HG03097 (cell line): Measurements from ENCODE around the gene CEACAM6.
"Not testable (repeated sequence)": the region's sequence is repeated elsewhere in the genome, so short reads cannot be mapped to it uniquely, and the experiment has no call there.

Source experiments
- ATAC-seq: cut with Tn5 transposase; IDR thresholded peaks from one replicate; pipeline ENCODE4 v1.9.1; 2021; ENCODE audit not compliant: unreplicated experiment, low FRiP score

Gene CEACAM6

DNA sequence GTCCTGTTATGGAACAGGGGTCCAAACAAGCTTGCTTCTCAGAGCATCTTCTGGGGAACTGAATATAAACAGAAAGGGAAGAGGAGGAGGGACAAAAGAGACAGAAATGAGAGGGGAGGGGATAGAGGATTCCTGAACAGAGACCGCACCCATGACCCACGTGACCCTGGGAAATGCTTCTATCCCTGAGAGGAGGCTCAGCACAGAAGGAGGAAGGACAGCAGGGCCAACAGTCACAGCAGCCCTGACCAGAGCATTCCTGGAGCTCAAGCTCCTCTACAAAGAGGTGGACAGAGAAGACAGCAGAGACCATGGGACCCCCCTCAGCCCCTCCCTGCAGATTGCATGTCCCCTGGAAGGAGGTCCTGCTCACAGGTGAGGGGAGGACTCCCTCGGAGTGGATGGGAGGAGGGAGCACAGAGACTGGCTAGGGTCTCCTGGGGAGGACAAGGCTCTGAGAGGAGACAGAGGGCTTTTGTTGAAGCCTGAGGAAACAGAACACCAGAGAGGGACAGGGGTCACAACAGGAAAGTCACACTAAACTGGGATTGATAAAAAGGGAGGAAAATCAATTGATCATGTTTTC is at the start of gene CEACAM6:
TSS of gene CEACAM6 (plus strand) at position 203 of the 586 bp plus-strand sequence. CDS start at position 312, 109 bp downstream.
- ATAC-seq, result no peak

DNA sequence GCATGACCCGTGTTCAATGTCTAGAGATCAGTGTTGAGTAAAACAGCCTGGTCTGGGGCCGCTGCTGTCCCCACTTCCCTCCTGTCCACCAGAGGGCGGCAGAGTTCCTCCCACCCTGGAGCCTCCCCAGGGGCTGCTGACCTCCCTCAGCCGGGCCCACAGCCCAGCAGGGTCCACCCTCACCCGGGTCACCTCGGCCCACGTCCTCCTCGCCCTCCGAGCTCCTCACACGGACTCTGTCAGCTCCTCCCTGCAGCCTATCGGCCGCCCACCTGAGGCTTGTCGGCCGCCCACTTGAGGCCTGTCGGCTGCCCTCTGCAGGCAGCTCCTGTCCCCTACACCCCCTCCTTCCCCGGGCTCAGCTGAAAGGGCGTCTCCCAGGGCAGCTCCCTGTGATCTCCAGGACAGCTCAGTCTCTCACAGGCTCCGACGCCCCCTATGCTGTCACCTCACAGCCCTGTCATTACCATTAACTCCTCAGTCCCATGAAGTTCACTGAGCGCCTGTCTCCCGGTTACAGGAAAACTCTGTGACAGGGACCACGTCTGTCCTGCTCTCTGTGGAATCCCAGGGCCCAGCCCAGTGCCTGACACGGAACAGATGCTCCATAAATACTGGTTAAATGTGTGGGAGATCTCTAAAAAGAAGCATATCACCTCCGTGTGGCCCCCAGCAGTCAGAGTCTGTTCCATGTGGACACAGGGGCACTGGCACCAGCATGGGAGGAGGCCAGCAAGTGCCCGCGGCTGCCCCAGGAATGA is 48.4 kb upstream of the CEACAM6 start:
- ATAC-seq, result peak; percentile 65

DNA sequence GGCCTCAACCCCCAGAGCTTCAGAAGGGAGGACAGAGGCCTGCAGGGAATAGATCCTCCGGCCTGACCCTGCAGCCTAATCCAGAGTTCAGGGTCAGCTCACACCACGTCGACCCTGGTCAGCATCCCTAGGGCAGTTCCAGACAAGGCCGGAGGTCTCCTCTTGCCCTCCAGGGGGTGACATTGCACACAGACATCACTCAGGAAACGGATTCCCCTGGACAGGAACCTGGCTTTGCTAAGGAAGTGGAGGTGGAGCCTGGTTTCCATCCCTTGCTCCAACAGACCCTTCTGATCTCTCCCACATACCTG is 47.9 kb upstream of the CEACAM6 start:
- no peak for ATAC-seq

- ATAC-seq, result no peak
These were observed 47.4 kb upstream of the CEACAM6 start for GRCh38 chr19:41707871-41708371.

DNA sequence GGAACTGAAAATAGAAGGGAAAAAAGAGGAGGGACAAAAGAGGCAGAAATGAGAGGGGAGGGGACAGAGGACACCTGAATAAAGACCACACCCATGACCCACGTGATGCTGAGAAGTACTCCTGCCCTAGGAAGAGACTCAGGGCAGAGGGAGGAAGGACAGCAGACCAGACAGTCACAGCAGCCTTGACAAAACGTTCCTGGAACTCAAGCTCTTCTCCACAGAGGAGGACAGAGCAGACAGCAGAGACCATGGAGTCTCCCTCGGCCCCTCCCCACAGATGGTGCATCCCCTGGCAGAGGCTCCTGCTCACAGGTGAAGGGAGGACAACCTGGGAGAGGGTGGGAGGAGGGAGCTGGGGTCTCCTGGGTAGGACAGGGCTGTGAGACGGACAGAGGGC is 46.8 kb upstream of the CEACAM6 start, which contains the start of gene CEACAM5:
TSS of gene CEACAM5 (plus strand) at position 146 of the 400 bp plus-strand sequence. CDS start at position 252, 106 bp downstream.
- ATAC-seq, result no peak

- ATAC-seq, result not testable (repeated sequence)
These were observed 45.8 kb upstream of the CEACAM6 start for GRCh38 chr19:41709516-41709915.

DNA sequence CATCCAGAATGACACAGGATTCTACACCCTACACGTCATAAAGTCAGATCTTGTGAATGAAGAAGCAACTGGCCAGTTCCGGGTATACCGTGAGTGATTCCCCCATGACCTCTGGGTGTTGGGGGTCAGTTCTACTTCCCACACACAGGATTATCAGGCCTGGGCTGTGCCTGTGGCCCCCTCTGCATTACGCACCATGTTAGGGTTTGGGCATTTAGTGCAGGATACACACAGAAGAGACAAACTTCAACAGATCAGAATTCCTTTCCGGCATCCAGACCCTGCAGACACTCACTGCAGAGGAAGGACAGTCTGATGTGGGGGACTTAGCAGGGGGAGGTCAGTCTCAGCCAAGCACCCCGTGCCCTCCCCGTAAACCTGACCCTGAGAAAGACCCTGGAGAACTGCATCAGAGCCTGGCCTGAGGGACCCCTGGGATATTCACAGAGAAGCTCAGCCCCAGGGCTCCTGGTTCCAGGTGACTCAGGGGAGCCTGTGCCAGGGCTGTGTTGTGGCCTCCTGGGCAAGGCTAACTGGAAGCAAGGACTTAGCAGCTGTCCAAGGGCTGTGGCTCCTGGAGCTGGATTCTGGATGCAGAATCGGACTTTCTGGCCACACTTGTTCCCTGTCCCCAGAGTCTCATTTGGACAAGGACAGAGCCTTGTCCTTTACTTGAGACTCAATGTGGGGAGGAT is 45.2 kb upstream of the CEACAM6 start:
- ATAC-seq, result no peak

GRCh38 chr19:41711376-41712261 is 43.7 kb upstream of the CEACAM6 start:
- ATAC-seq, result no peak

DNA sequence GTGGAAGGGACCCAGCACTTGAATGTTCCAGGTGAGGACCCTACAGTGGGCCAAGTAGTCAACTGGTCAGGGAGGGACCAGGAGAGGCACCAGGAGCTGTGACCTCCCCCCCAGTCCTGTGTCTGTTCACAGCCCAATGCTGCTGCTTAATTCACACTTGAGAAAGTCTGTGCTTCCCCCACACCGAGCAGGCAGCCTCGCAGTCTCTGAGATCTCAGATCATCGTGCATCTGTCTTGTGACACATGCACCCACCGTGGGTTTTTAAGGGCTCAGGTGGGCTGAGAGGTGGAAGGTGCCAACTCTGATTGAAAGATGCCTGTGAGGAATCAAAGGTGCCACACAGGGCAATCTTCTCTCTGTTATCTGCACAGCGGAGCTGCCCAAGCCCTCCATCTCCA is 40.7 kb upstream of the CEACAM6 start:
- ATAC-seq, result no peak

DNA sequence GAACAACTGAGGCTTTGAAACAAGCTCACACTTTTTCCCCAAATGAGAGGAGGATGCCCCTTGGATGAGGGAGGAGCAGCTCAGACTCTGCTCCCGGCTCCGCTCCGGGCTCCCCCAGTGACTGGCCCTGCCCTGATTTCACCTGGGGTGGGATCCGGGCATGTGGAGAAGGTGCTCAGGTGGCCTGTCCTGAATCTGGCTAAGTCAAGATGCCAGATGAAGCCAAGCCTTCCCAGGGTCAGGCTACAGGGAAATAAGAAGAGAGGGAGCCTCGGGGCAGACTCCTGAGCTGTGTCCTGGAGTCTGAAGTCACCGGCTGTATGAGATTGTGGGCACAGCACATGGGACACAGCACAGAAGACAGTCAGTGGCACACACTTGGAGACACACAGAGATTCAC is 36.6 kb upstream of the CEACAM6 start:
- ATAC-seq, result no peak

DNA sequence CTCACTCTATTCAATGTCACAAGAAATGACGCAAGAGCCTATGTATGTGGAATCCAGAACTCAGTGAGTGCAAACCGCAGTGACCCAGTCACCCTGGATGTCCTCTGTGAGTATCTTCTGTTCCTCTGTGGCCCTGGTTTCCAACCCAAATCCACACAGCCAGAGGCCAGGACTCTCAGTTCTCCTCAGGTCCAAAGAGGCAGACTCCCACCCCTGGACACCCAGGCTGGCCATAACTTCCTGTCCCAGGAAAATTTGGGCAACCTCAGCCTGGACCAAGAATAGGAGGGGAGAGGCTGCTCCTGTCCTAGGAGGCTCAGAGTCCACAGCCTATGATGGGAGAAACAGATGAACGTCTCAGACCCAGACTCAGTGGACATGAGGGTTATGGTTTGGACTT is 35.2 kb upstream of the CEACAM6 start:
- ATAC-seq, result no peak

DNA sequence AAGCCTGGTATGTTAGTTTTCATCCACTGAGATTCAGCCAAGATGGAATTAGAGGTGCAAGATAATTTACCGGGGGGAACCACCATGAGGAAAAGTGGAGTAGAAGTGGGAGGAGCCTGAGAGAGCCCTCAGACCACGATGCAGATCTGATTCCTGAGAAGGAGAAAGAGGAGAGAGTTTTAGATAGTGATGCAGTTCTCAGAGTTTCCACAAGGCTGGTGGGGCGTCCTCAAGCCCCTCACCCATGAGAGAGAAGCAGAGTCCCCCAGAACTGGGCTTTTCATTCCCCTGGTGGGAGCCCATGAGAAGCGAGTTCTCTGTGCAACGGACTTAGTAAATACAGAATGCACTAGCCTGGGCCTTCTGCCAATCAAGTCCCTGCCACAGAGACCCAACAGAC is 28.8 kb upstream of the CEACAM6 start:
- no peak for ATAC-seq

GRCh38 chr19:41734156-41734555 is 21.2 kb upstream of the CEACAM6 start:
- ATAC-seq, result no peak

DNA sequence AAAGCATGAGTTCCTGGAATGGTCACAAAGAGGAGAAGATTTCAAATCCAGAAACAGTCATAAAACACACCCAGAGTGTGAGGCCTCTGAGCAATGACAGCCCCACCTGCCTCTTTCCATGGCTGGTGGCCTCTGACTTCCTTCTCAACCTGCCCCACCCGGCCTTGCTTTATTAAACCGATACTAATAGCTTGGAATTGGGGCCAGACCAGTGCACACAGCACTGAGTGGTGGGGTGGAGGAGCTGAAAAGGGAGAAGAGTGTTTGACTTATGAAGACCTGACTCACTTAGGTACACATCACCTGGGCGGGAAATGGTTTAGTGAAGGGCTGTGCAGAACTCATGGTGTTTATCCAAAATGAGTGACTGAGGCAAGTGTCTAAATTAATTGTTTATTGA is 20.7 kb upstream of the CEACAM6 start:
- ATAC-seq, result no peak

GRCh38 chr19:41735071-41735600 is 20.2 kb upstream of the CEACAM6 start:
- no peak for ATAC-seq

DNA sequence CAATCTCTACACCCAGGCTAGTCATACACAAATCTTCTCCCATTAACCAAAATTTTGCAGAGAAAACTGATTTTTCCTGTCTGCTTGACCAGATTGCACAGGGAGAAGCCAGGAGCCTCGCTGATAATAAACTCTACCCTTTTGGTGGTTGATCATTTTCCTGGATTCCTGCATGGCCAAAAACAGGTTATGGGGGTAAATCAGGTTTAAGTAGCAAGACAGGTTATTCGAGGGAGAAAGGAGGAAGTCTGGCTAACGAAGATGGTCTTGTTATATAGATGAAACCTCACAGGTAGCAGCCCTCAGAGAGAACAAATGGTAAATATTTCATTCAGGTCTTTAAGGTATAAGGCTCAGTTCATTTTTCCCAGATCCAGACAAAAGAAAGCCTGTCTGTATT is 16.0 kb upstream of the CEACAM6 start:
- no peak for ATAC-seq

GRCh38 chr19:41740415-41741243 is 14.7 kb upstream of the CEACAM6 start:
- ATAC-seq, result no peak

GRCh38 chr19:41741244-41741554 is 14.1 kb upstream of the CEACAM6 start:
- no peak for ATAC-seq

DNA sequence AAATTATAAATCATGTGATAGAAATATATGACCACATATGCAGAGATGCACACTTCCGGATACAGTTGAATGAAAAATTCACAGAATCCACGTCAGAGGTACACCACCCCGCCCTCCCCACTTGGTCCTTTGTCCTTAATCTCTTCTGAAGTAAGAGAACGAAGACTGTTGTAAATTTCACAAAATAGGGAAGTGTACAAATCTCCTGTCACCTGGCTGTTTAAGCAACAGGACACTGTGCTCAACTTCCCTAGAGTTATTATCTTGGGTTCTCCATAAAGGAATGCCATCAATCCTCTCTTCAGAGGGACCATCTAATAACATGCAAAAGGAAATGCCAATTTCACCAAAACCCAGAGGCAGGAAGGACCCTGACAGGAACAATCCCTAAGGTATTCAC is 10.5 kb upstream of the CEACAM6 start:
- no peak for ATAC-seq

DNA sequence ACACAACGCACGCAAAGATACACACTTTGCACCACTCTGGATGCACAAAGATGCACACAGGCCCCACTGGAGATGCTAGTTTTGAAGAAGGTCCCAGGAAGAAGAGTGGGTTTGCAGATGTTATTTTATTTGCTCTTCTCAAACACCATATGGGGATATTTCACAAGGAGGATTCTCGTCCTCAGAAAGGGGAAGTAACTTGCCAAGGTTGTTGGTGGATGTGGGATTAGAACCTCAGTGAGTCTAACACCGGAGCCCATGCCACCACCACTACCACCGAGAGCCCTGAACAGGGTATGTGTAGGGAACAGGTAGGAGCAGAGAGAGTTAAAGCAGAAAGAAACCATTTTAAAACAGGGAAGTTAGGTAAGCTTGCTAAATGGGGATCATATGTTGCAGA is 9.6 kb upstream of the CEACAM6 start:
- no peak for ATAC-seq
